GM18520 (cell line): ENCODE results near the gene ITGA5.

Experiments used
- ATAC-seq: cut with Tn5 transposase; IDR thresholded peaks from one replicate; pipeline ENCODE4 v1.9.1; 2021; ENCODE audit not compliant: unreplicated experiment

Gene ITGA5

DNA sequence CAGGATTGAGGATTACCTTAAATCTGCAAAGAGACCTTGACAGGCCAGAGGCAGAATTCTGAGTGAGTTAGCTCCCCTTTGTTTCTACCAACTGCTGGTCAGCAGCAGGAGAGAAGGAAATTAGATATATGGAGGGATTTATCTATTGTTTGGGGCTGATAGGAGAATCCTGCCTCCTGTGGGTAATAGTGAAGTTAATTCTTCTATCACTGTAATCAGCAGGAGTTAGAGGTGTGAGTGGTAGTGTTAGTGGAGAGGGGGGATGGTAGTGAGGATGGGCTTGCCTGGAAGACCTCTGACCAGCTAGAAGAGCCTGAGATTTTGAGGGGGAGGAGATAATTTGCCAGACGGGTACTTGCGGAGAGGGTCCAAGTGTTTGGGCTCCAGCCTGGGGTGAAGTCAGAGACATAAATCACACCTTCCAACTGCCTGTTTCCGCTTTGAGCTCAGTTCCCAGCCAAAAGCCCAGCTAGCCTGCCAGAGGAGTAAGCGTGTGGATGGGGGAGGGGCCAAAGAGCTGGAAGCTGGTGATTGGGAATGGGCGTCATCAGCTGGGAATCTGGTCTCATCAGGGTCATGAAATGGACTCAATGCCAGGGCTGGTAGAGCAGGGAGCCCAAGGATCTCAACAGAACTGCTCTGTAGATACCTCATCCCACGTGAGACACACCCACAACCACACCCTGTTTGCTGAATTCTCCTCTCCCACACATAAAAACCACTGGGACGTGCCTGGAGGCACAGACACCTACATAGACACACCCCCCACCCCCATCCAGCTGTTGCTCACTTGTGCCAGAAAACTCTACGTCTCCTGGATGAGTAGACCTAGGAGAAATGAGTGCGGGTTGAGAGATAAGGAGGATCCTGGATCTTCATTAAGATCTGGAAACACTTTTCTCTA is 13.1 kb upstream of the ITGA5 start:
- ATAC-seq, result no peak

- no peak for ATAC-seq
Measured at GRCh38 chr12:54430471-54431069, 11.5 kb upstream of the ITGA5 start.

DNA sequence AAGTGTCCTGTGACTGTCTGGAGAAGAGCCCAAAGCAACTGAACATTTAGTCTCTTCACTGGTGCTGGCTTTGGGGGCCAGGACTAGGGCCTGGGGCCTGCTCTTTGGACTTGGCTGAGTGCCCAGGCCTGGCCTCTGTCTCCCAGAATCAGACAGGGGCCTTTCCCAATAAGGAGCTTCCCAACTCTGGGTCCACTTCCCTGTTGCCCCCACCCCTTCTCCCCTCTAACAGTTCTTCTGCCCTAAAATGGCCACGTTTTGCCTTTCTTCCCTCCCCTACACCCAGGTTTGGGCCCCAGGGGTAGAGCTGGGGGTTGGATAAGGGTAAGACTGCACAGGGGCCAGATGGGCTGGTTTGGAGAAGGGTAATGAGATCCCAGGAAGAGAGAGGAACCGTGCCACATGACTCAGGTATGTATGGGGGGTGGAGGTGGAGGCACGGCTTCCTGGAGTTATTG is 10.0 kb upstream of the ITGA5 start:
- no peak for ATAC-seq

DNA sequence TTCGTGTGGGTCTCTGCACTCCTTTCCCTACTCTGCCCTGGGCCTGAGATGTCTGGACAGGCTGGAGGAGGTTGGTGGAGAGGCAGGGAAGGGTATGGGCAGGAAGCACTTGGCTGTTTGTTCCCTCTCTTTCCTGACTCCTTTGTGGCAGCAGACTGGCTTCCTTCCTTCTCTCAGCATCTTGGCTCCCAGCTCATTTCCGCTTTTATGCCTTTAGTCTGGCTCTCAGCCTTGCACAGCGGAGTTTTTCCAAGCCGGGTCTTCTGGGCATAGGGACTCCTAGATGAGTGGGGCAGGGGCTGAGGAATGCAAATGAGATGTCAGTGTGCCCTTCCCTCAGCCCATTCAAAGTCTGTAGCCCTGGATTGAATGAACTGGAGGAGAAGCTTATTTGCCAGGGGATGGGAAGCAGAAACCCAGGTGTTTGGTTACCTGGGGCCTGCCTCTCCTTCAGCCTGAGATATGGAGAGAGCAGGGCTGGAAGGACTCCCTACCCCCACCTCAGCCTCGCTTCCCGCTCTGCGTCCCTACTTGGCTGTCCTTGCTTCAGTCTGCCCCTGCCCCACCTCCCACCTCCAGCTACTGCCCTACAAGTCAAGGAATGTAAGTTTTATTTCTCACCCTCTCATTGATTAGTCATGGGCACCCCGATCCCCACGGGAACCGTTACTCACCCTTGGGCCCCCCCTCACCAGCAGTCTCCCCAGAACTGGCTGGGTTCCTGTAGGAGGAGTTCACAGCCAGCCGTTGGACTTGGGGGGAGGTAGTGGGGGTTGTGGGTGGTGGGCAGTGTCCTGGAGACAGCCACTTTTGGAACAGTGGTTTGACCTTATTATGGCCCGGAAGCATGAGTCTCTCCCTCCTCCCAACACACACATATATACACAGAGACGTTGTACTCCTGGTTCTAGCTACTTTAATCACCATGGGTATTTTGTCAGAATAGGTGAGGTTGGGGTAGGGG is 9.3 kb upstream of the ITGA5 start:
- ATAC-seq, result no peak

DNA sequence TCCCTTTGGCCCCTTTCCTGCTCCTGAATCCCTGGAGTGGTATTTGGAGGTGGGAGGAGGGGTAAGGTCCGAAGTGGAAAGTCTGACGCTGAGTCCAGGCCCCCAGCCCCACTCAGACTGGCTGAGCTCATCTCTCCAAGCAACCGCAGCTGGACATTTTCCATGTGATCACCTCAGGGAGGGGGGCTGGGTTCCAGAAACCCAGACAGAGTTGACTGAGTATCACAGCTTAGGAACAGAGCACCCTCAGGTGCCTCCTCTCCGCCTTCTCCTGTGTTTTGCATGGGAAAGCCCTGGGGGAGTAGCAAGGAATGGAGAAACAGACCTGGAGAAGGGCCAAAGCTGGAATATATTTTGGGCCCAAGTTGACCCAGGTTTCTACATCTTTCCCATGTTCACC is 8.0 kb upstream of the ITGA5 start:
- ATAC-seq, result no peak

GRCh38 chr12:54426690-54427089 is 7.6 kb upstream of the ITGA5 start:
- ATAC-seq, result no peak

DNA sequence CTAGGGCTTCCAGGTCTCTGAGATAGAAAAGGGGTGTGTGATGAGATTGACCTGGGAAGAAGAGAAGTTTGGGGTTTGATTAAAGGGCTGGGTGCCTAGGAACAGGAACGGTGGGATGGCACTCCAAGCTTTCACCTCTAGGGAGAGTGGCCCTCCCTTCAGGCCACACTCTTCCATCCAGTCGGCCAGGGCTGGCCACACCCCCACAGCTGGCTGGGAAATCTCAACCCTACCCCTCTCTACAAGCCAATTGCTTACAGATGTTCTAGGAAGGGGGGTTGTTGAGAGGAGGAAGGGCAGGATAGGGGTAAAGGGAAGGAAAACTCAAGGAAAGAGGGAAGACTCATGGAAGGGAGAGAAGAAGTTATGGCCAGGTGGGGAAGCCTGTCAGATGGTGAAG is 6.6 kb upstream of the ITGA5 start:
- no peak for ATAC-seq

- ATAC-seq, result no peak
Measured at GRCh38 chr12:54424224-54424623, 5.2 kb upstream of the ITGA5 start.

GRCh38 chr12:54423816-54424150 is 4.7 kb upstream of the ITGA5 start:
- ATAC-seq, result no peak

GRCh38 chr12:54421879-54422250 is 2.8 kb upstream of the ITGA5 start:
- no peak for ATAC-seq

DNA sequence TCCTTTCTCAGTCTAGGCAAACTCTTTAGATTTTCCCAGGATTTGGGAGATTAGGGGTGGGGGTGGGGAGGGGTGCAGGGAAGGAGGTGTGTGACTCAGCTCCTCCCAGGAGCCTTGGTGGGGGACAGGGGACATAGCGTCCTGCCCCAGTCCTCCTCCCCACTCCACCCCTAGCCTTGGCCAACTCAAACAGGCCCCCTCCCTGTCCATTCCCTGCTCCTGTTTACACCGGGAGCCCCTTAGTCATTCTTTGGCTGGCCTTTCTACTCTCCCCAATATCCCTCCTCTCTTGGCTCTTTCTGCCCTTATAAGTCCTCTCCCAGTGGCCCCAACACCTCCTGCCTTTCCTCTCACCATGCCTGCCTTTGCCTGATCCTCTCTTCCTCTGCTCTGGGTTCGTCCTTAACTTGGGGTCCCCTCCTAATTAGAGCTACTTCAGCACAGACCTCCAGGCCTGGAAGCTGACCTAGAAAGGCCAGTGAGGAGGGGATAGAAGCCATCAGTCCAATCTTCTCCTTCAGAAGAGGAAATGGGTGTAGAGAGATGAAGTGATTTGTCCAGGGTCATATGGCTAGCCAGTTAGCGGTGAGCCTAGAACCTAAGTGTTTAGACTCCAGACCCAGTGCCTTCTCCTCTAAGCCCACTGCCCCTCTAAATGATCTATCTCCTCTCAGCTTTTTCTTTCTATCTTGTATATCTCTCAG is 2.3 kb upstream of the ITGA5 start:
- ATAC-seq, result no peak

DNA sequence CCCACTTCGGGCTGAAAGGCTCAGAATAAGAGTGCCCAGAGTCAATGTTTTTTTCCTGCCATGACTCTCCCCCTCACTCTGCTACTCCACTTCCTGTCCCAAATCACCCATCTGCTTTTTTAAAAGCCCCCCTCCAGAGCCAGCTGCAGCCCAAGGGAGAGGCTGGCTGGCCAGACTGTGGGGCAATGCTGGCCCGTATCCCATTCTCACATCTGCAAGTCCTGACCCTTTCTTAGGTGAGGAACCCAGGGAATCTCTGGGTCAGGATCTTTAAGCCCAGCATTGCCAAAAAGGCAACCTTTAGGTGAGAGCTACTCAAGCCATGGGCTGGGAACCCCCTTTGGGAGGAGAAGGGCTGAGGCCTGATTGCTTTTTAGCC is 1.7 kb upstream of the ITGA5 start:
- no peak for ATAC-seq

GRCh38 chr12:54418441-54419087 is 502 bp downstream of the ITGA5 start:
- no peak for ATAC-seq

DNA sequence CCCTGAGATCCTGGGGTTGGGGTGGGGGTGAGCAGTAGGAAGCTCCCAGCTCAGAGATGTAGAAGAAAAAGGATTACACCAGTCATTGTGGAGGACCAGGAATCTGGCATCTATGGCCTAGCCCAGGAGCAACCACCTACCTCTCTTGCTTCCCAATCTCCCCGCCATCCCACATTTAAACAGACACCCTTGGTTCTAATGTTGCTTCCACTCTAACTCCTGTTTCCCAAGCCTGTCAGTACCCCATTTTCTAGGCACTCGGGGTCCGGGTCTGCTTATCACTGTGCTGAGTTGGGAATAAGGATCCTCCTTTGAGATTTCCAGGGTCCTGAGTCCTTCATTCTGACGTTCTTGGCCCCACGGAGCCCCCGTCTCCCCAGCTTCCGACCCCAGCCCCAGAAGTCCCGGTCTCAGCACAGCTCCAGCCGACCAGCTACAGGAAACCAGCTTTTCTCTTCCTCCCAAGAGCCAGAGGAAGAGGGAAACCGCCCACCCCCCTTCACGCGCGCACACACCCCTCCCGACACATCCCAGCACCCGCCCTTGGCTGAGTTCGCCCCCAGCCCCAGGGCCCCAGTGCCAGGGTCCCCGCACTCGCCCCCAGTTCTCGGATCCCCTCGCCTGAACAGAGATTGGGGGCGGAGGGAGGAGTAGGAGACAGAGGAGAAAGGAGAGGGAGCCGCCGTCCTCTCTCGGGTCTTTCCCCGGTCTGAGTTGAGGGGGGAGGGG is 1.2 kb downstream of the ITGA5 start:
- no peak for ATAC-seq

DNA sequence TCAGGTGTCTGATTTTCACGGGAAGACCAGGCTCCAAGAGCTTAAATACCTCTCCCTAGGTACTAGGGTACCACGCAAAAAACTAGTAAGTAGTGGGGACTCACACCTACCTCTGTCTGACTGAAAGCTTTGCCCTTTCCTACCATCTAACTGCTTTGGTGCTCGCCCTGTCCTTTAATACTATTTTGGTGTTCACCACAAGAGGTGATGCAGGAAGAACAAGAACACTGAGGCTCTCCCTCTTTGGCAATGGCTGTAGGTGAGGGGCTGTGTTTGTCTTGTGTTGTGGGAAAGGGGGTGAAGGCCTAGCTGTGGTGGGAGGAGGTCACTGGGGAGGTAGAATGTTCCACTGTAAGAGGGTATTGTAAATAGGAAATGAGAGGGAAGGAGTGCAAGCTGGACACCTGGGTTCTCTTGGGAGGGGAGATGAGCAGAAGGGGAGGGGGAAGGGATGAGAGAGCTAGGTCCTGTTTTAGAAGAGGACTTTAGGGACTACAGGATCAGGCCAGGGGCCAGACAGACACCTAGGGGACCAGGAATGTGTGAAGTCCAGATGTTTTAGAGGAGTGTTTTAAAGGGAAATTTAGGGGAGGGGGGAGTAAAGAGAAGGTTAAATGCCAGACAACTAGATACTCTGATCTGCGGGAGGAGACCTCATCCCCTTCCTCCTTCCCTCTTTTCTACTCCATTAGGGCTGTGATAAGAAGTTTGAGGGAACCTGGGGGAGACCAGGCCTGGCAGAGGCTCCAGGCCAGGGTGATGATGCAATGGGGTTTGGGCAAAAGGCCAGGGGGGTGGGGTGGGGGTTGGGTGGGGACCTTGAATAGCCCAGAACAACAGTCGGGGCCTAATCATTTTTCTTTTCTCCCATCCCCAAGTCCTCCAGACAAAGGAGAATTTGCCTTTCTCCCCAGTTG is 2.1 kb downstream of the ITGA5 start:
- no peak for ATAC-seq

DNA sequence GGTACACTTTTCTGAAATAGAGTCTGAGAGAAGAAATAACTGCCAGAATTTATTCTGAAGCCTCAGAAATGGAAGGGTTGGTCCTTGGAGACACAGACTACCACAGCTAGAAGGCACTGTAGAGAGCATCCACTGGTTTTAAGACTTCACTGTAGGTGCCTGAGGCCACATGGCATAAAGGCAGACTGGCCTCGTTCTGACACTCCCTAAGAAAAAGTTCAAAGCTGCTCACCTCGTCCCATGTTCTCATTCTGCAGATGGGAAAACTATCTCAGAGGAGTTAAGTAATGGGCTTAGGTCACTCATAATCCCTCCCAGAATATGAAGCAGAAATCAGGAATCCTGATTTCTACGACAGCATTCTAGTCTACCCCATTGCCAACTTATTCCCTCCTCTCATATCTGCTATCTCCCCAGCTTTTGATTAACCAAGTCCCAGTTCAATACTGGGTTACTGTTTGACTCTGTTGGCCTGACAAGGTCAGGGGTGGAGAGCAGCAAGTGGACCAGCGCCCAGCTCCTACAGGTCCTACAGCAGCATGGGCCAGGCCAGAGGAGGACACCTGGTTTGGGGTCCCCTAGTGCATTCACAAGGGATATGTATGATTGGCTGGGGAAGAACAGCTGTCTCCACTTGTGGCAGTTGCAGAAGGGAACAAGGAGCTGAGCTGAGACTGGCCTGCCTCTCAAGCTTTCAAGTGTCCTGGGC is 3.7 kb downstream of the ITGA5 start:
- no peak for ATAC-seq

DNA sequence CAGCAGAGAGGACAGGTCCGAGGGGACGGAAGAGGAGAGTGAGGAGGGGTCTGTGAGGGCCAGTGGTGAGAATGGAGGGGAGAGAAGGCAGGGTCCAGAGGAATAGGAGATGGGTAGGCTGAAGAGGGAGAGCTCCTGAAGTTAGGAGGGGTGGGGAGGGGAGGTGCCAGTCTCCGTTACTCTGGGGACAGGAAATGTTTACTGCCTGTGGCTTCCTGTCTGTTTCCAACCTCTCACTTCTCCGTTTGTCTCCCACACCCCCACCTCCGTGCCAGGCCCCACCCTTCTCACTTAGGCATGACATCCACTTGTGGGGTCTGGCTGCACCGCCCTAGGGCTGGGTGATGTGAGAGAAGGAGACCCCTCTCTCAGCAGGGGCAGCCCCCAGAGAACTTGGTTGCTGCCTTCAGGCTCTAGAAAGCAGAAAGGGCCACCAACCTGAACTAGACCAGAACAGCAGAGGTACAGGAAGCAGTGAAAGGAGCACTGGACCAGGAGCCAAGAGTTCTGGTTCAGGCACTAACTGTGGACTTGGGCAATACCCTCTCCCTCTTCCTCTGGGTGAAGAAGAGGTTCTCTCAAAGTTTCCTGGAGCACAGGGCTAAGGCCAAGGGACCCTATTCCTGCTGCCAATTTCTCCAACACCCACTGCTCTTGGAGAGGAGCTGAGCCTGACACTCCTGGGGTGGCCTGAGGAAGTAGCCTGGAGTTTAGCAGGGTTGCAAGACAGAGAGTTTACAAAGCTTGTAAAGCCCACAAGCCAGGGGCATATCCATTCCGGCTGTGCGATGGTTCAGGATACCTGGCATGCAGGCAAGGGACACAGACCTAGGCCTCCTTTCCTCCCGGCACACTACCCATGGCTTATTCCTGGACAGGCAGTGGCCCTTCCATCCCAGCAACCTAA is 5.5 kb downstream of the ITGA5 start:
- ATAC-seq, result no peak
